Measurements from ENCODE around the gene PGLYRP2.

The PGLYRP2 gene

GRCh38 chr19:15424692-15425272 lies 54.5 kb downstream of the PGLYRP2 start:
- DNase-seq (ENCODE audit: low read depth): no peak

DNA sequence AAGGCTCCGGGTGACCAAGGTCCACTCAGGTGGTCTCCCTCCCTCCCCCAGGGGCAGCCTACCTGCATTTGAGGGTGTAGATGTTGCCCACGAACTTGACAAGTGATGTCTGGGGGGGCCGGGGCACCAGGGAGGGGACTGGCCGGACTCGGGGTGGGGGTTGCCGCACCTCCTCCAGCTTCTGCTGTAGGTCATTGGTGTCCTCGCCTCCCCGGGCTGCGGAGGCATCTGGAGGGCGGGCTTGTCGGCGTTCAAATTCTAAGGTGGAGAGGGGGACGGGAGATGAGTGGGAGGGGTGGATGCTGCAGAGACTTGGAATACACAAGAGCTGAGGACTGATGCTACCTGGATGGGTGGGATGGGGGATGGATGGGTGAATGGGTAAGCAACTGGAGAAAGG lies 55.2 kb downstream of the PGLYRP2 start:
- DNase-seq (ENCODE audit: low read depth): no peak

DNA sequence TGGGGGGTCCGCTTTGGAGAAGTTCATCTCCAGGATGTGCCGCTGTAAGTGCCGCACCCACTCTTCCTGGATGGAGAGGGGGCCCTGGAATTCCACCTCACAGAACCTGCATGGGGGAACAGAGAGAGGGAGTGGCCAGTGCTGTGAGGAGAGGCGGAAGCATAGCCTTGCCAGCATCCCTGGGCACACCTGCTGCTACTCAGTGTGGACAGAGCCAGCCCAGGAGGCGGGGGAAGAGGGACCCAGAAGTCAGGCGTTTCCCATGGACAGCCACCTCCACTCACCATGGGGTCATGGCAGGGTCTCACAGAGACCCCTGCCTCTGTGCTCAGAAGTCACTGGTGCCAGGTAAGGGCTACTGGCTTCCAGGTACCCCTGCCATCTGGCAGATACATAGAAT lies 56.2 kb downstream of the PGLYRP2 start:
- no peak for DNase-seq (ENCODE audit: low read depth)

DNA sequence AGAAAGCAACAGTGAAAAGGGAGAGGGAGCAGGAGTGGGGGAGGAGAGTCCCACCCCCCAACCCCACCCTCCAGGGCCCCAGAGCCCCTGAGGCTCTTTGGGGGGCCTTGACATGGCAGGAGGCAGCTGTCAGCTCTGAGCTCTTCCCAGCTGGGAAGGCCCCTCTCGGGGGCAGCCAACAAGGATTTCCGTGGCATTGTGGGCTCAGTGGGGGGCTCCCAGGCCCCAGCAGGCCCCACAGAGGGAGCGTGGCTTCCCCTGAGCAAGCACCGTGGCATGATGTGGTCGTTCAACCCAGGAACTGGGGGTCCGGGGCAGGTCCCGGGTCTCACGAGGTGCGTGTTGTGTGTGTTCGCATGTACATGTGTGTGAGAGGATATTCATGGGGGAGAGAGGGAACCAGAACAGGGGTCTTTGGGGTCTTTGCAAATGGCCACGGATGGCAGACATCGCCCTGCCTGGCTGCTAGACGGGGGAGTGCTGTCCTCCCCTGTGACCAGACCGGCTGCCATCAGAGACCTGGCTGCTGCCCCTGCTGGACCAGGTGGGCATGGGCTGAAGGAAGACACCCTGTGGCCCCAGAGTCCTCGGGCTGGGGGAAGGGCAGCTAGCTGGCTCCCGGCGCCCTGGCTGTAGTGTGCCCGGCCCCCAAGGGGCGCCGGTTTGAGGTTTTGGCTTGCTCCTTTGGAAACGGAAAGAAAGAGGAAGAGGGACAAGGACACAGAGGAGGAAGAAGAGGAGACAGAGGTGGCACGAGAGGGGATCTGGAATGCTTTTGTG lies 56.8 kb downstream of the PGLYRP2 start:
- DNase-seq (ENCODE audit: low read depth): no peak

DNA sequence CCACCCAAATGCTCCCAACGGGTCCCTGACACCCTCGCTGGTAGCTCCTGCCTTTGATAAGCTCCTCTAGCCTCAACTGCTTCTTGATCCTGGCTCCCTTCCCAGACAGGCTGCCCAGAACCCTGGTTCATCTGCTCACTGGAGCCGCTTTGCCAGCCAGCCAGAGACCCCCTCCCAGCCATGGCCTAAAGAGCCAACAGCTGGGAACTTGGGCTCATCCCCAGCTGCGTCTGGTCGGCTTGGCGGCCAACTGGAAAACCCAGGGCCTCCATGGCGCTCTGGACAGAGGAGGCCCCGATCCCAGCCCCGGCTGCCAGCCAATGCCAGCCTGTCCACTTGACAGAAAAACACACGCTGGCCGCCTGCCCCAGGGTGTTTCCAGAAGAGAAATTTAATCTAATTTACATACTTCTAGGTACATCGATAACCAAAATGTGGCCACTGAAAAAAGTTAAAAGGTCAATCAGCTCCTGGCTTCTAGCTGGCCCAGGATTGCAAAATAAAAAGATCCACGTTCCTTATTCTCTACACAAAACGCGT lies 57.5 kb downstream of the PGLYRP2 start:
- DNase-seq (ENCODE audit: low read depth): no peak

DNA sequence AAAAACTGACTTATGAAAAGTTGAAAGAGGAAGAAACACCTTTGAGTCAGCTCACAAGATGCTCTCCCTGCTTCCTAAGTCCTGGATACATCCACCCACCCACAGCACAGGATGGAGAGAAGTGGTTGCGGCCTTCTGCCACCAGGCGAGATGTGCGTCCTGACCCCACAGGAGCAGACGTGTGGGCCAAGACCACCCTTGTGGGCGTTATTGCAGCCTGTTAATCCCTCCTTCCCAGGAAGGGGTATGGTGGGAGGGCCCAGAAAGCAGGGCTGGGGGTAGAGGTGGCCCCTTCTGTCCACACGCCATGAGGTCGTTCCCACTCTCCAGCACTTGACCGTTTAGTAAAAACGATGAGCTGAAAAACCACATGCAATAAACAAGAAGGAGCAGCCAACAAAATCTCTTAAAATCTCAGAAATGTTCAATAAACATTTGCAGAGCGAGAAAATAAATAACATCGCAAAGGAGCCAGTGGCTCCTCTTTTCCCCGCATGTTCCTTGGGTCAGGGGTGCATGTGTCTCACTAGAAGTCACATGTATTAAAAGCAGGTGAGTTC lies 58.1 kb downstream of the PGLYRP2 start:
- DNase-seq (ENCODE audit: low read depth): no peak

DNA sequence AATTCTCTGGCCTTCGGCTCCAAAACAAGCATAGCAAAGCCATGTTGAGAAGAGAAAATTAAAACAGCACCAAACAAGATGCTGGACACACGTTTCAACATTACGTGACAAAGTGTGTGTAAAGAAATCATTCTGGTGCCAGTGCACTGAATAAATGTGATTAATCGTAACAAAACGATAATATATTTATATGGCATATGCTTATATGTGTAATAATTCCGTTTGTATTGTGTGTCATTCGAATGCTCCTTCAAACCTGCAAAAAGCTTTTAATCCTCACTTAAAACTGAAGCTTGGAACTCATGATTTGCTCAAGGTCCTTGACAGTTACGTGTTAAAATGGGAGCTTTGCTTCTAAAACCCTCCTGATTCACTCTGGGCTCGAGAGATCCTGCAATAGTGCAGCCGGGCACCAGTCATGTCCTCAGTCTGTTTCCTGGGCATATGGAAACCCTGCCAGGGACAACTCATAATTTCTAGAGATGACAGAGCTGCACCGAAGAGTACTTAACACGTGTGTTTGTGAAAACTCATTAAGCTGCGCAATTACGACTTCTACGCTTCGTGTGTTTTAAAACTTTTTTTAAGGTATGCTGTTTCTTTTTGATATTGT lies 59.8 kb downstream of the PGLYRP2 start:
- DNase-seq (ENCODE audit: low read depth): peak; percentile 14
